EH (cell line): ENCODE data around the gene POLK.

Experiments used
- DNase-seq: peaks from one replicate; pipeline ENCODE4 v3.0.0-alpha.2; 2015; ENCODE audit warnings: low read depth

Gene POLK

GRCh38 chr5:75611311-75612225 is 99.9 kb downstream of the POLK start, which contains the start of gene ANKDD1B:
Gene ANKDD1B (plus strand): TSS chr5:75611453. CDS start chr5:75611635, 182 bp downstream.
- DNase-seq: peak; percentile 54

GRCh38 chr5:75612226-75612569 is 100.5 kb downstream of the POLK start:
- no peak for DNase-seq

GRCh38 chr5:75612901-75613300 is 101.2 kb downstream of the POLK start:
- no peak for DNase-seq

- DNase-seq: no peak
Observed at GRCh38 chr5:75614176-75614575, 102.5 kb downstream of the POLK start.

GRCh38 chr5:75616371-75616881 is 104.7 kb downstream of the POLK start:
- no peak for DNase-seq

- DNase-seq: no peak
Observed at GRCh38 chr5:75616971-75617621, 105.4 kb downstream of the POLK start.

- peak; percentile 73 for DNase-seq
Observed at GRCh38 chr5:75617736-75618352, 106.2 kb downstream of the POLK start.

GRCh38 chr5:75620184-75620959 is 108.7 kb downstream of the POLK start:
- DNase-seq: no peak

- no peak for DNase-seq
Observed at GRCh38 chr5:75622564-75622963, 110.9 kb downstream of the POLK start.

GRCh38 chr5:75623846-75624245 is 112.2 kb downstream of the POLK start:
- peak; percentile 45 for DNase-seq

- DNase-seq: no peak
Observed at GRCh38 chr5:75626959-75627358, 115.3 kb downstream of the POLK start.

- no peak for DNase-seq
Observed at GRCh38 chr5:75627801-75628200, 116.1 kb downstream of the POLK start.

GRCh38 chr5:75630875-75631274 is 119.2 kb downstream of the POLK start:
- no peak for DNase-seq

GRCh38 chr5:75632321-75632720 is 120.6 kb downstream of the POLK start:
- DNase-seq: no peak

GRCh38 chr5:75637949-75638348 is 126.3 kb downstream of the POLK start:
- no peak for DNase-seq

GRCh38 chr5:75639535-75640311 is 128.0 kb downstream of the POLK start:
- no peak for DNase-seq

- DNase-seq: peak; percentile 94
Observed at GRCh38 chr5:75640395-75640794, 128.7 kb downstream of the POLK start.

- peak; percentile 45 for DNase-seq
Observed at GRCh38 chr5:75640826-75641225, 129.1 kb downstream of the POLK start.

GRCh38 chr5:75648712-75649111 is 137.0 kb downstream of the POLK start:
- no peak for DNase-seq
